ENCODE results near the gene CPEB4. TPM values are rescaled to one million over a fixed set of nuclear protein-coding genes. Genes with fewer than 3 reads are reported as not detected.

The CPEB4 gene
- total and polyA plus RNA-seq, 9 of the 15 experiments (the other 6 are each of a cell fraction or from before 2014, with no cell fraction given), result 7.4 to 21.3 (median 12.4) TPM

- peak; percentile 33 for TF ChIP-seq DACH1 (IDR thresholded peaks at IDR 0.05; ENCODE audit: partially characterized antibody)
- peak; percentile 65 for TF ChIP-seq CHAMP1 (IDR thresholded peaks at IDR 0.05)
- peak; percentile 66; the same call in 1 of the 2 replicates for TF ChIP-seq MYC (IDR thresholded peaks at IDR 0.05; ENCODE audit: low read depth, low read length)
- peak; percentile 39; the same call in 1 of the 2 replicates for TF ChIP-seq MYC (CRISPR knock-in tag; IDR thresholded peaks at IDR 0.05; ENCODE audit: borderline replicate concordance, low read depth)
- peak; percentile 36; the same call in 1 of the 2 replicates for TF ChIP-seq IFI16 (CRISPR knock-in tag; IDR thresholded peaks at IDR 0.05)
- TF ChIP-seq CBX1 (IDR thresholded peaks at IDR 0.05; ENCODE audit: low read depth), result no peak
- no peak for TF ChIP-seq ZNF436 (CRISPR knock-in tag; IDR thresholded peaks at IDR 0.05)
- 0 out of 3 replicates have a peak, but pooled peaks of 1 of the 2 experiments have one; percentile 67 for TF ChIP-seq CBX3 (IDR thresholded peaks at IDR 0.05; ENCODE audit: borderline replicate concordance in 1 of 2, low read length in 2 of 2)
- no peak for TF ChIP-seq KLF6 (CRISPR knock-in tag; IDR thresholded peaks at IDR 0.05; ENCODE audit: borderline replicate concordance)
- TF ChIP-seq, protein P1, sequence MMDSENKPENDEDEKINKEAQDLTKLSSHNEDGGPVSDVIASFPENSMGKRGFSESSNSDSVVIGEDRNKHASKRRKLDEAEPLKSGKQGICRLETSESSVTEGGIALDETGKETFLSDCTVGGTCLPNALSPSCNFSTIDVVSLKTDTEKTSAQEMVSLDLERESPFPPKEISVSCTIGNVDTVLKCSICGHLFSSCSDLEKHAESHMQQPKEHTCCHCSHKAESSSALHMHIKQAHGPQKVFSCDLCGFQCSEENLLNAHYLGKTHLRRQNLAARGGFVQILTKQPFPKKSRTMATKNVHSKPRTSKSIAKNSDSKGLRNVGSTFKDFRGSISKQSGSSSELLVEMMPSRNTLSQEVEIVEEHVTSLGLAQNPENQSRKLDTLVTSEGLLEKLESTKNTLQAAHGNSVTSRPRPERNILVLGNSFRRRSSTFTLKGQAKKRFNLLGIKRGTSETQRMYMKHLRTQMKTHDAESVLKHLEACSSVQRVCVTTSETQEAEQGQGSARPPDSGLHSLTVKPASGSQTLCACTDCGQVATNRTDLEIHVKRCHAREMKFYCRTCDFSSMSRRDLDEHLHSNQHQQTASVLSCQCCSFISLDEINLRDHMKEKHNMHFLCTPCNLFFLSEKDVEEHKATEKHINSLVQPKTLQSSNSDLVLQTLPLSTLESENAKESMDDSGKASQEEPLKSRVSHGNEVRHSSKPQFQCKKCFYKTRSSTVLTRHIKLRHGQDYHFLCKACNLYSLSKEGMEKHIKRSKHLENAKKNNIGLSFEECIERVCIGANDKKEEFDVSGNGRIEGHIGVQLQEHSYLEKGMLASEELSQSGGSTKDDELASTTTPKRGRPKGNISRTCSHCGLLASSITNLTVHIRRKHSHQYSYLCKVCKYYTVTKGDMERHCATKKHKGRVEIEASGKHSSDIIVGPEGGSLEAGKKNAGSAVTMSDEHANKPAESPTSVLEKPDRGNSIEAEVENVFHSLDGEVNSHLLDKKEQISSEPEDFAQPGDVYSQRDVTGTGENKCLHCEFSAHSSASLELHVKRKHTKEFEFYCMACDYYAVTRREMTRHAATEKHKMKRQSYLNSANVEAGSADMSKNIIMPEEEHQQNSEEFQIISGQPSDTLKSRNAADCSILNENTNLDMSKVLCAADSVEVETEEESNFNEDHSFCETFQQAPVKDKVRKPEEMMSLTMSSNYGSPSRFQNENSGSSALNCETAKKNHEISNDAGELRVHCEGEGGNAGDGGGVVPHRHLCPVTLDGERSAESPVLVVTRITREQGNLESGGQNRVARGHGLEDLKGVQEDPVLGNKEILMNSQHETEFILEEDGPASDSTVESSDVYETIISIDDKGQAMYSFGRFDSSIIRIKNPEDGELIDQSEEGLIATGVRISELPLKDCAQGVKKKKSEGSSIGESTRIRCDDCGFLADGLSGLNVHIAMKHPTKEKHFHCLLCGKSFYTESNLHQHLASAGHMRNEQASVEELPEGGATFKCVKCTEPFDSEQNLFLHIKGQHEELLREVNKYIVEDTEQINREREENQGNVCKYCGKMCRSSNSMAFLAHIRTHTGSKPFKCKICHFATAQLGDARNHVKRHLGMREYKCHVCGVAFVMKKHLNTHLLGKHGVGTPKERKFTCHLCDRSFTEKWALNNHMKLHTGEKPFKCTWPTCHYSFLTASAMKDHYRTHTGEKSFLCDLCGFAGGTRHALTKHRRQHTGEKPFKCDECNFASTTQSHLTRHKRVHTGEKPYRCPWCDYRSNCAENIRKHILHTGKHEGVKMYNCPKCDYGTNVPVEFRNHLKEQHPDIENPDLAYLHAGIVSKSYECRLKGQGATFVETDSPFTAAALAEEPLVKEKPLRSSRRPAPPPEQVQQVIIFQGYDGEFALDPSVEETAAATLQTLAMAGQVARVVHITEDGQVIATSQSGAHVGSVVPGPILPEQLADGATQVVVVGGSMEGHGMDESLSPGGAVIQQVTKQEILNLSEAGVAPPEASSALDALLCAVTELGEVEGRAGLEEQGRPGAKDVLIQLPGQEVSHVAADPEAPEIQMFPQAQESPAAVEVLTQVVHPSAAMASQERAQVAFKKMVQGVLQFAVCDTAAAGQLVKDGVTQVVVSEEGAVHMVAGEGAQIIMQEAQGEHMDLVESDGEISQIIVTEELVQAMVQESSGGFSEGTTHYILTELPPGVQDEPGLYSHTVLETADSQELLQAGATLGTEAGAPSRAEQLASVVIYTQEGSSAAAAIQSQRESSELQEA (IDR thresholded peaks at IDR 0.05; ENCODE audit: low read depth), result no peak
- no peak for TF ChIP-seq PCBP2 (IDR thresholded peaks at IDR 0.05; ENCODE audit: low read depth, low read length, poor library complexity, severe bottlenecking)
- peak; percentile 21; the same call in 1 of the 2 replicates for TF ChIP-seq GTF2A2 (tag; IDR thresholded peaks at IDR 0.05)
- no peak for TF ChIP-seq NELFE (IDR thresholded peaks at IDR 0.05; ENCODE audit: insufficient read depth, insufficient read length)
Observed at GRCh38 chr5:173855162-173855994, 32.8 kb upstream of the CPEB4 start (continued).
